PFSK-1 (cell line): ENCODE data around the gene MGLL.

Experiments used
- FOXP2 ChIP-seq: optimal IDR thresholded peaks from 2 replicates; pipeline ENCODE3; 2011; ENCODE audit warnings: borderline replicate concordance, control low read depth, inconsistent platforms; ENCODE audit not compliant: insufficient read depth; ENCODE audit errors: extremely low read length, extremely low read depth
- POLR2AphosphoS5 ChIP-seq: IDR thresholded peaks from 2 replicates; pipeline ENCODE4 v1.6.1; 2012; ENCODE audit warnings: low read depth, mild to moderate bottlenecking, control low read depth, low read length, moderate library complexity
- REST ChIP-seq, 2 experiments: IDR thresholded peaks; 2 replicates each; pipeline versions ENCODE4 v1.6.1 to v1.8.0; 2011 to 2012; ENCODE audit warnings: low read depth in 2 of 2, low read length in 2 of 2, control low read depth in 1 of 2, inconsistent platforms in 1 of 2, mild to moderate bottlenecking in 1 of 2, moderate library complexity in 1 of 2; ENCODE audit not compliant: insufficient read depth in 1 of 2
- SIN3A ChIP-seq: IDR thresholded peaks from 2 replicates; pipeline ENCODE4 v1.6.1; 2012; ENCODE audit warnings: mild to moderate bottlenecking, low read length, moderate library complexity, borderline replicate concordance; ENCODE audit not compliant: insufficient read depth
- TAF1 ChIP-seq: IDR thresholded peaks from 2 replicates; pipeline ENCODE4 v1.6.1; 2012; ENCODE audit warnings: low read length, control low read depth, borderline replicate concordance; ENCODE audit not compliant: insufficient read depth

Gene MGLL

GRCh38 chr3:127755305-127755681 is 67.0 kb downstream of the MGLL start:
- TF ChIP-seq TAF1, result no peak
- no peak for TF ChIP-seq SIN3A
- no peak for TF ChIP-seq REST (IDR thresholded peaks at IDR 0.05; ENCODE audit: insufficient read depth in 1 of 2, low read depth in 2 of 2, low read length in 2 of 2)
- no peak for TF ChIP-seq FOXP2
- no peak for TF ChIP-seq POLR2AphosphoS5

- TF ChIP-seq REST (IDR thresholded peaks at IDR 0.05; ENCODE audit: insufficient read depth in 1 of 2, low read depth in 2 of 2, low read length in 2 of 2) (no peak), SIN3A (no peak), TAF1 (no peak), FOXP2 (no peak), POLR2AphosphoS5 (no peak)
Measured at GRCh38 chr3:127754411-127755304, 67.7 kb downstream of the MGLL start.

- TF ChIP-seq TAF1, result no peak
- no peak for TF ChIP-seq SIN3A
- TF ChIP-seq POLR2AphosphoS5, result no peak
- no peak for TF ChIP-seq FOXP2
- no peak for TF ChIP-seq REST (IDR thresholded peaks at IDR 0.05; ENCODE audit: insufficient read depth in 1 of 2, low read depth in 2 of 2, low read length in 2 of 2)
Measured at GRCh38 chr3:127753898-127754410, 68.4 kb downstream of the MGLL start.

GRCh38 chr3:127753338-127753737 is 69.0 kb downstream of the MGLL start:
- no peak for TF ChIP-seq SIN3A
- no peak for TF ChIP-seq FOXP2
- TF ChIP-seq REST (IDR thresholded peaks at IDR 0.05; ENCODE audit: insufficient read depth in 1 of 2, low read depth in 2 of 2, low read length in 2 of 2), result no peak
- TF ChIP-seq POLR2AphosphoS5, result no peak
- no peak for TF ChIP-seq TAF1
